ENCODE measurements around the gene IL1B. TPM values are rescaled to one million over a fixed set of nuclear protein-coding genes. Genes with fewer than 3 reads are reported as not detected.

The IL1B gene
- total RNA-seq, 1 donor from 2014 or later = 10.6 TPM

GRCh38 chr2:112787294-112787693 lies 49.3 kb downstream of the IL1B start:
- DNase-seq (ENCODE audit: extremely low read depth, low read depth, low spot score) = no peak

GRCh38 chr2:112784199-112785189 lies 52.1 kb downstream of the IL1B start, which contains the start of gene IL1A:
TSS of gene IL1A (minus strand) at chr2:112784493. CDS start at chr2:112783770, 723 bp downstream.
- DNase-seq (ENCODE audit: extremely low read depth, low read depth, low spot score) = no peak

- no peak for DNase-seq (ENCODE audit: extremely low read depth, low read depth, low spot score)
These were observed 53.3 kb downstream of the IL1B start for GRCh38 chr2:112783187-112783714.

- no peak for DNase-seq (ENCODE audit: extremely low read depth, low read depth, low spot score)
These were observed 54.3 kb downstream of the IL1B start for GRCh38 chr2:112782234-112782799.

Other genes starting within 250 kb of the IL1B start
- gene SLC20A1, start 190.8 kb downstream of the IL1B start, total RNA-seq = 90.7 and 103 TPM in 2 replicates
- gene NT5DC4, start 115.8 kb downstream of the IL1B start, total RNA-seq = not detected in 2 replicates
- 2.5 and 4.4 TPM in 2 replicates for gene CKAP2L, start 72.2 kb downstream of the IL1B start, total RNA-seq
- 3.9 and 4.5 TPM in 2 replicates for gene IL1A, start 52.3 kb downstream of the IL1B start, total RNA-seq
- gene IL37, start 74.4 kb upstream of the IL1B start, total RNA-seq = not detected in 2 replicates
- not detected in 2 replicates for gene IL36G, start 141.2 kb upstream of the IL1B start, total RNA-seq
- not detected in 2 replicates for gene IL36A, start 168.7 kb upstream of the IL1B start, total RNA-seq
- gene IL36B, start 216.1 kb upstream of the IL1B start, total RNA-seq = not detected in 2 replicates
- not detected in 2 replicates for gene IL36RN, start 222.4 kb upstream of the IL1B start, total RNA-seq
- gene IL1F10, start 231.2 kb upstream of the IL1B start, total RNA-seq = not detected in 2 replicates